Vagina (tissue), 2 donors: ENCODE measurements around the gene CCDC141.

Experiments used
- CTCF ChIP-seq, 3 experiments: fragments of 450-650 bp in 2 of 3; fragments of 200-600 bp in 1 of 3; sonication (generic) in 1 of 3; IDR thresholded peaks; one replicate each; pipeline ENCODE4 v1.5.1; 2017 to 2019; ENCODE audit warnings: antibody characterized with exemption in 3 of 3, mild to moderate bottlenecking in 2 of 3, moderate library complexity in 2 of 3
- POLR2A ChIP-seq, 2 donors: fragments of 450-650 bp; IDR thresholded peaks; one replicate each; pipeline ENCODE4 v1.6.1; 2017; ENCODE audit warnings: antibody characterized with exemption in 2 of 2, mild to moderate bottlenecking in 2 of 2, moderate library complexity in 2 of 2
- POLR2AphosphoS5 ChIP-seq, 2 donors: sonication (generic); formaldehyde crosslinking; IDR thresholded peaks; one replicate each; pipeline ENCODE4 v1.9.0; 2017; ENCODE audit warnings: antibody characterized with exemption in 2 of 2, mild to moderate bottlenecking in 2 of 2, low read depth in 1 of 2; ENCODE audit not compliant: insufficient read depth in 1 of 2

- TF ChIP-seq CTCF (IDR thresholded peaks at IDR 0.05) = no peak
- TF ChIP-seq POLR2AphosphoS5 (IDR thresholded peaks at IDR 0.05; ENCODE audit: insufficient read depth in 1 of 2, low read depth in 1 of 2) = no peak
- TF ChIP-seq POLR2A (IDR thresholded peaks at IDR 0.05) = no peak
Observed at GRCh38 chr2:179049546-179050311, at the start of gene CCDC141.
